Fibroblast of lung (primary cell): ENCODE data around the gene ATOH8. TPM values are rescaled to one million over a fixed set of nuclear protein-coding genes. Genes with fewer than 3 reads are reported as not detected.

Experiments used
- DNase-seq, 2 donors: peaks; one replicate each; pipeline versions ENCODE4 v3.0.0 to v3.0.0-alpha.2; 2010; ENCODE audit warnings: low read depth in 2 of 2
- H2AFZ ChIP-seq: 2 replicates; pipeline ENCODE4 v1.5.1; 2012; ENCODE audit warnings: low read length, control low read depth, inconsistent platforms
- H3K27ac ChIP-seq: 2 replicates; pipeline ENCODE4 v1.5.1; 2011; ENCODE audit warnings: low read length, control low read depth; ENCODE audit not compliant: insufficient read depth
- H3K27me3 ChIP-seq: 2 replicates; pipeline ENCODE4 v1.5.1; 2011; ENCODE audit warnings: mild to moderate bottlenecking, low read length; ENCODE audit not compliant: control insufficient read depth, insufficient read depth
- H3K36me3 ChIP-seq: 2 replicates; pipeline ENCODE4 v1.5.1; 2011; ENCODE audit warnings: low read length; ENCODE audit not compliant: control insufficient read depth, insufficient read depth
- H3K4me1 ChIP-seq: 2 replicates; pipeline ENCODE4 v1.5.1; 2011; ENCODE audit warnings: low read length; ENCODE audit not compliant: control insufficient read depth, insufficient read depth; ENCODE audit errors: extremely low read depth
- H3K4me2 ChIP-seq: 2 replicates; pipeline ENCODE4 v1.5.1; 2011; ENCODE audit warnings: low read length, control low read depth; ENCODE audit not compliant: insufficient read depth; ENCODE audit errors: extremely low read depth
- H3K4me3 ChIP-seq, 4 experiments: fragments of 200-600 bp in 1 of 4; sonication (generic) in 1 of 4; replicated peaks in 1 of 4; 2 replicates each; pipeline ENCODE4 v1.5.1; 2011 to 2016; ENCODE audit warnings: low read length in 4 of 4, low read depth in 3 of 4, mild to moderate bottlenecking in 3 of 4, control low read depth in 2 of 4, inconsistent platforms in 1 of 4, mixed read lengths in 1 of 4; ENCODE audit not compliant: insufficient read depth in 1 of 4; ENCODE audit errors: control extremely low read depth in 1 of 4
- H3K79me2 ChIP-seq: 2 replicates; pipeline ENCODE4 v1.5.1; 2012; ENCODE audit warnings: mild to moderate bottlenecking, low read length, inconsistent platforms; ENCODE audit not compliant: control insufficient read depth, insufficient read depth
- H3K9ac ChIP-seq: 2 replicates; pipeline ENCODE4 v1.5.1; 2011; ENCODE audit warnings: mild to moderate bottlenecking, low read length, control low read depth; ENCODE audit not compliant: insufficient read depth
- H3K9me3 ChIP-seq: 2 replicates; pipeline ENCODE4 v1.5.1; 2012; ENCODE audit warnings: low read depth, low read length; ENCODE audit not compliant: control insufficient read depth, insufficient read depth
- H4K20me1 ChIP-seq: 2 replicates; pipeline ENCODE4 v1.5.1; 2011; ENCODE audit warnings: low read length; ENCODE audit not compliant: control insufficient read depth, insufficient read depth; ENCODE audit errors: extremely low read depth
- CTCF ChIP-seq, 2 donors: IDR thresholded peaks in 1 of 2; conservative IDR thresholded peaks in 1 of 2; 1 replicate in 1 of 2; 2 replicates in 1 of 2; pipeline ENCODE4 v1.5.1; 2011 to 2012; ENCODE audit warnings: low read length in 2 of 2, control low read depth in 1 of 2, inconsistent platforms in 1 of 2, low read depth in 1 of 2, mild to moderate bottlenecking in 1 of 2
- EZH2 ChIP-seq: IDR thresholded peaks from 2 replicates; pipeline ENCODE4 v1.5.1; 2012; ENCODE audit warnings: low read length, control low read depth, mild to moderate bottlenecking; ENCODE audit errors: missing control alignments
- polyA plus RNA-seq, 2 donors: library from polyadenylated mRNA; depleted of rRNA in 1 of 2; stranded (reverse) in 1 of 2; unstranded in 1 of 2; fragments of >200 nt; gene quantifications; 2 replicates each; pipeline ENCODE4 v1.2.1, GENCODE V29; 2011 to 2012; ENCODE audit warnings: missing spikeins in 1 of 2
- total RNA-seq: library from RNA; depleted of rRNA; stranded (reverse); fragments of >200 nt; gene quantifications from 2 replicates; pipeline ENCODE4 v1.2.1, GENCODE V29; 2014

The ATOH8 gene
- total and polyA plus RNA-seq, 2 donors (not counting 1 experiment from before 2014, with no cell fraction given), result 5.6 to 19.2 TPM

DNA sequence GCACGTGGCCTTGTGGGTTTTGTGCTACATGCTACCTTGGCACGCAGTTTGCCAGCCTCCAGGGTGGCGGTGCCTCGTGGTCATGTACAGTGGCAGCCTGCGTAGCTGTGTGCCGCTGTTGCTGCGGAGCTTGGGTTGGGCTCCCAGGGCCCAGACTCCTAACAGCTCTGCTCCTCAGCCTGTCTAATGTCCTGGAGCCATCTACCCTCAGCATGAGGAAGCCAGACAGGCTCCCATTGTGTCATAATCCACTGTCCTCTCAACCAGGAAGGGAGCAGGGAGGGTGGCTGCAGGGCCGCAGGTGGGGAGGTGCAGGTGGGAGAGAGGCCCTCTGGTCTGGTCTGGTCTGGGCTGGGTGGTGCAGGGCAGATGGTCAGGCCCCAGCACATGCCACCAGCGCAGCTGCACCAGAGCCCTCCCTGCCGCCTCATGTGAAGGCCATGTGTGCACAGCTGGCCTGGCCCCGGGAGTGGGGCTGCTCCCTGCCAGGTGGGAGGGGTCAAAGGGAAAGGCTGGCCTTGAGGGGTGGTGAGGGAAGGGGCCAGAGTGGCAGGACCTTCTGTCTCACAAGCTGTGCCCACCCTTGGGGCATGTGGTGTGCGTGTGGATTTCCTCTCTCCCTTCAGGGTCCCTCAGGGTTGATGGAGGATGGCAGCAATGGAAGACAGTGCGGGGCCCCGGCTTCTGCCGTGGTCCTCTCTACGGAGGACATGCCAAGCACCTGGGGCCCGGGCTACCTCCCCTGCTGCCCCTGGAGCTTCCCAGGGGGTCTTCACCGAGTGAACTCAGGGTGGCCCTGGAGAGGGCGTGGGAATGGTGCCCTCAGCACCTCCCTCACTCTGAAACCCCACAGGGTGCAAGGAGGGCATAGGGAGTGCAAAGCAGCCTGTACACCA is 4.8 kb downstream of the ATOH8 start:
- Histone ChIP-seq H3K4me2 (peak overlapping the region; percentile 20), H3K9me3 (no peaks in the 10 kb centered on the region), H3K27me3 (no peaks in the 10 kb centered on the region), H3K79me2 (peaks cover 69% of the 10 kb centered on the region), H3K36me3 (peaks cover 8% of the 10 kb centered on the region), H3K4me1 (peaks cover 6% of the 10 kb centered on the region), H4K20me1 (no peaks in the 10 kb centered on the region), H3K9ac (no peak overlapping the region), H3K27ac (no peak overlapping the region), H3K4me3 (no peak overlapping the region), H2AFZ (no peak overlapping the region)
- no peak for DNase-seq
- TF ChIP-seq EZH2 (no peak), CTCF (conservative IDR thresholded peaks at IDR 0.05 in 1 of 2, IDR thresholded peaks at IDR 0.05 in 1 of 2; ENCODE audit: low read depth in 1 of 2, low read length in 2 of 2) (no peak)

DNA sequence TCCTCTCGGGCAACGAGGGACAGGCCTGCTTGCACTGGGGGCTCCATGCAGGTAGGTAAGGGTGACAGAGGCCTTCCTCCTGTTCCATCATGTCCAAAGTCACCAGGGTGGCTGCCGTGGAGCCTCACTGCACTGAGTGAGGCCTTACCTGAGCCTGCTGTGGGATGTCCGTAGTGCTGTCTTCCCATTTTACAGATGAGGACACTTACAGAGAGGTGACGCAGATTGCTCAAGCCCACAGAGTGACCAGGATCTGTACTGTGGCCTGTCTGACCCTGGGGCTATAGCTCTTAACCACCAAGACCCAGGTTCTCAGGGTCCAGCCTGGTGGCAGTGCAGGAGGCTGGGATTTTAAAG is 5.4 kb downstream of the ATOH8 start:
- Histone ChIP-seq H3K4me2 (no peak overlapping the region), H3K4me3 (no peak overlapping the region), H2AFZ (no peak overlapping the region), H4K20me1 (no peaks in the 10 kb centered on the region), H3K79me2 (peaks cover 72% of the 10 kb centered on the region), H3K27me3 (no peaks in the 10 kb centered on the region), H3K9ac (no peak overlapping the region), H3K4me1 (peaks cover 6% of the 10 kb centered on the region), H3K36me3 (peaks cover 8% of the 10 kb centered on the region), H3K27ac (no peak overlapping the region), H3K9me3 (no peaks in the 10 kb centered on the region)
- TF ChIP-seq EZH2 (no peak), CTCF (conservative IDR thresholded peaks at IDR 0.05 in 1 of 2, IDR thresholded peaks at IDR 0.05 in 1 of 2; ENCODE audit: low read depth in 1 of 2, low read length in 2 of 2) (no peak)
- DNase-seq, result no peak

- Histone ChIP-seq H3K4me3 (no peak overlapping the region), H3K79me2 (peaks cover 65% of the 10 kb centered on the region), H2AFZ (no peak overlapping the region), H3K9ac (no peak overlapping the region), H3K27ac (no peak overlapping the region), H3K36me3 (peaks cover 8% of the 10 kb centered on the region), H4K20me1 (no peaks in the 10 kb centered on the region), H3K4me1 (peaks cover 6% of the 10 kb centered on the region), H3K27me3 (no peaks in the 10 kb centered on the region), H3K9me3 (no peaks in the 10 kb centered on the region), H3K4me2 (no peak overlapping the region)
- peak in 1 of 2 donors; percentile 67 for DNase-seq
- no peak for TF ChIP-seq EZH2
- no peak for TF ChIP-seq CTCF (conservative IDR thresholded peaks at IDR 0.05 in 1 of 2, IDR thresholded peaks at IDR 0.05 in 1 of 2; ENCODE audit: low read depth in 1 of 2, low read length in 2 of 2)
Measured at GRCh38 chr2:85760371-85760770, 6.6 kb downstream of the ATOH8 start.
